GM21619 (cell line): ENCODE results near the gene CPEB1.
"Not testable (repeated sequence)": the region's sequence is repeated elsewhere in the genome, so short reads cannot be mapped to it uniquely, and the experiment has no call there.

Source experiments
- ATAC-seq: cut with Tn5 transposase; IDR thresholded peaks from one replicate; pipeline ENCODE4 v1.9.1; 2021; ENCODE audit not compliant: unreplicated experiment

The CPEB1 gene

DNA sequence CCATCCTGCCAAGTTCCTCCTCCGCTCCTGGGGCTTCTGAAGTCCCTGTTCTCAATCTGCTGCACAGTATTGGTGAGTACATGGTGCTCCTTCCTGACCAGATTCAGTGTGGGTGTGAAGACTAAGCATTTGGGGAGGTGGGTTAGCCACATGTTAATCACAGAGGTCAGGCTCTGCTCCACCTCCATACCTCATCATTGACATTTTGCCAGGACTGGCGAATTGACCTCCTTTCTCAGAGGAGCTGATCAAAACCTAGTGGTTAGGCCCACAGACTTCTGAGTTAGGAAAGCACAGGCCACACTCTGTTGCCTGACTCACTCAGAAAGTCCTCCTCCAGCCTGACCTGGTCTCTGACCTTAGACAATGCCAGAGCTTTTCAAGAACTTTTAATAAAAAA, 98.5 kb downstream of the CPEB1 start:
- no peak for ATAC-seq

DNA sequence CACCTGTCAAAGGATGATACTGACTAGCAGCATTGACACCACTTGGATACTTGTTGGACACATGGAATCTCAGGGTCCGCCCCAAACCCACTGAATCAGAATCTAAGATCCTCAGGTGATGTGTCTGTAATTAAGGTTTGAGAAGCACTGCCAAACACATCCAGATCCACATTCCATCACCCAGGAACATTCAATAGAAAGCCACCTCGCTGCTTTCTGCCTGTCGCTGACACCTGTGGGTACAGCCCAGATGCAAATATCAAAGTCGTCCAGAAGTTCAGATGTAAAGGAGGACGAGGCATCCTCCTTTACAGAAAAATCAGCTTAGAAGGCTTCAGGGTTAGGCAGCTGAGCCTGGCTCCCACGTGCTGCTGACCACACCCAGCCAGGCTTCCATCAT, 101.7 kb downstream of the CPEB1 start:
- no peak for ATAC-seq

DNA sequence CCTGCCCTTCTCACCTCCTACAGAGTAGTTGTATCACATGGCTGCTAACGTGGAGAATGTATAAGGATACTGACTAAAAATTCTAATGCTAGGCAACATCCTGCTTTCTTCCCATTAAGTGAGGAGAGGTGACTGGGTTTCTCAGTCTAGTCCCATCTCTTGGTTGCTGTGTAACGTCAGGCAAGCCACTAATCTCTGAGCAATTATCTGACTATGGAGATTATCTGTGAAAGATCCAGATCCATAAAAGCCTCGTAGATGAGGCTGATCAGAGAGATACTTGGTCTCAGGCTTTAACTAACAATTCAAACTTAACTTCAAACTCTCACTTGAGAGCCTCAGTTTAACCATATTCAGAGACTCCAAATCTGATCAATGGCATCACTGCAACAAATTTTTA, 102.2 kb downstream of the CPEB1 start:
- no peak for ATAC-seq

DNA sequence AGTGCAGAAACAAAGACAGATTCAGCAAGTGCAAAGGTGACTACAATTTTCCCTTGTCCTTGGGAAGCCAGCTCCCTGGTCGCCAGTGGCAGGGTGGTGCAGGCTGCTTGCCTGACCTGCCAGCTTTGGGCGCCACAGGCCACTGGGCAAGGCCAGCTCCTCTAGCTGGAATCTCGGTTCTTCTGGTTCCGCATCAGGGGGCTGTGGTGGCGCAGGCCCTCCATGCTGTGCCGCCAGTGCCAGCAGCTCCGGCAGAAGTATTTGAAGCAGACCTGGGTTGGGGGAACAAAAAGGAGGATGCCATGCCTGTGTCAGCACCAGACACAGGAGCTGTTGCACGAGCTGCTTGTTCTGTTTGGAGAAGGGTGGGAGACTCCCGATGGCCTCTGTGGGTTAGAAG, 102.7 kb downstream of the CPEB1 start:
- no peak for ATAC-seq

DNA sequence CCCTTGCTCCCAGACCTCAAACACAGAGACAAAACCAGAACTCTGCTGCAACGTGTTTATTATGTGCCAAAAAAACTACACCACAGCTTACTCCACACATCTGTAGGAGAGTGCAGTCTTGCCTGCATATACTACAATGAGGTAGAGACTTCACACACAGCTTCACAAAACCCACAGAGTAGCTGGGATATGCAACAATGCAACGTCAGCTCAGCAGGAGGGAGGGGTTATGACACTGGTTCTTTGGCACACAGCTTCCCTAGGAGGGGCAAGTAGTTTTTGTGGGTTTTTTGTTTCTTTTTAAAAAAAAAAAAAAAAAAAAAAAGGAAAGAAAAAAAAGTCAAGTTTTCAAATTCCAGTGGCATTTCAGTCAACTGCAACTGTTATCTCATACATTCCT, 104.0 kb downstream of the CPEB1 start:
- ATAC-seq = no peak

DNA sequence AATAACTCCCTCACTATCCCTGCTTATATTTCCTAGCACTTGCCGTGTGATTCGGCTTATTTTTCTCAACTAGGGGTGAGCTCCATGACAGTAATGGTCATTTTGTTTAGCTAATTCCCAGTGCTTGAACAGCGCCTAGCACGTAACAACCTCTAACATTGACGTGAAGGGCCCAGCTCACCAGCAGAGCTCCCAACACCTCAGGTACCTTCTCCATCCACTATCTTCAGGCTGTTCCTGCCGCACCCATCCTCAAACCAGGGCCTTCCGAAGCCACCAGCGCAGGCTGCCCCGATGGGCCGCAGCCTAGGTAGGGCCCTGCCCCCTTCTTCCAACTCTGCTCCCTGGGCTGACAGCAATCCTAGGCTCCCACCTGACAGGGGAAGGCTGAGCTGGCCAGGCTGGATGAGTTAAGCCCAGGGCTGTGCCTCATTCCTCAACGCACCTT, 106.2 kb downstream of the CPEB1 start:
- ATAC-seq = no peak

DNA sequence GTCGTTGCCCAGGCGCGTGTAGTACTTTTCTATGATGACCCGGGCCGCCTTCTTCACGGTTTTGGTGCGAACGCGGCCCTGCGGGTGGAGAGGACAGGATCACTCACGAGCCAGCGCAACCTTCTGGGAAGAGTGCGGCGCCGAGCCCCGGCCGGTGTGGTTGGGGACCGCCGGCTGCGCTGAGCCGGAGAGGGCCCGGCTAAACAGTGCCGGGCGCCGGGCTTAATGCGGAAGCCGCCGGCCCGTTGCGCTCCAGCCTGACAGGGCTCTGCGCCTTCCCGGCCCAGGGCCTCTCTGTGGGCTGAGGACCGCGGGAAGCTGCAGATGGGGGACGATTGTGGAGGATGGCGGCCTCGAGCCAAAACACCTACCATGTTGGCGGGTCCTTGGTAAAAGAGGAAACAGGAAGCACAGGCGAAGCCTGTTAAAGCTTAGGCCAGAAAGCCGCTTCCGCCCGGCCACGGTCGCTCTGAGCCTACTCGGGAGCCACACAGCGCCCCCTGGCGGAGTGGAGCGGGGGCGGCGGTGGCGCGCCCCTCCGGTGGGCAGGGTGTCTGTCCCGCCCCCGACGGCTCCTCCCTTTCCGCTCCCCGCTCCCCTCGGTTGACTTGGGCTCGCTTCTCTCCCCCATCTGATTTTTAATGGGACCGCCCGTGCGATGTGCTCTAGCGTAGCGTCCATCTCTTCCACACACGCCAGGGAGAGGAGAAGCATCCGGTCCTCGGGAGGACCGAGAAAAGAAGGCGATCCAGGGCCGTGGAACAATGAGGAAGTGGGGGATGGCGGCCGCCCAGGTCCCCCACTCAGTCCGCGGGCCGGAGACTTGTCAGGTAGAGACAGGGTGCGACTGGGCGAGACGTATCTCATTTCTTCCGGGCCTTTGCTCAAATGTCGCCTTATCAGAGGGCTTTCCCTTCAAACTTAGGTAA, 106.8 kb downstream of the CPEB1 start, which contains the start of gene RPS17:
RPS17 (minus strand) TSS at position 403 of the 929 bp plus-strand sequence; CDS start at position 374, 29 bp downstream.
- ATAC-seq = peak; percentile 93

DNA sequence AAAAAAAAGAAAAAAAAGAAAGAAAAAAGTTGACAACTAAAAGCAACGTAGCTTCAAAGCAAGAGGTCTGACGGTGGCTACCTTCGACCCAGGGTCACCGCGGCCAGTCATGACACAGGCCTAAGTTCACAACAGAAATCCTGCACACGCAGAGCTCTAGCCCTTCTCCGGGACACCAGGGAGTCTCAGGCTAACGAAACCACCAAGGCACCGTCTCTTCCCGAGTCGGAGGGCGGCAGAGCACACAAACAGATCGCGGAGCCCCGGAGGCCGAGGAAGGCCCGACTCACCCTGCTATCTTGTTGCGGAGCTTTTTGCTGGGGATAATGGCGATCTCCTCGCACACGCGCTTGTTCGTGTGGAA, 107.5 kb downstream of the CPEB1 start:
- ATAC-seq = no peak

DNA sequence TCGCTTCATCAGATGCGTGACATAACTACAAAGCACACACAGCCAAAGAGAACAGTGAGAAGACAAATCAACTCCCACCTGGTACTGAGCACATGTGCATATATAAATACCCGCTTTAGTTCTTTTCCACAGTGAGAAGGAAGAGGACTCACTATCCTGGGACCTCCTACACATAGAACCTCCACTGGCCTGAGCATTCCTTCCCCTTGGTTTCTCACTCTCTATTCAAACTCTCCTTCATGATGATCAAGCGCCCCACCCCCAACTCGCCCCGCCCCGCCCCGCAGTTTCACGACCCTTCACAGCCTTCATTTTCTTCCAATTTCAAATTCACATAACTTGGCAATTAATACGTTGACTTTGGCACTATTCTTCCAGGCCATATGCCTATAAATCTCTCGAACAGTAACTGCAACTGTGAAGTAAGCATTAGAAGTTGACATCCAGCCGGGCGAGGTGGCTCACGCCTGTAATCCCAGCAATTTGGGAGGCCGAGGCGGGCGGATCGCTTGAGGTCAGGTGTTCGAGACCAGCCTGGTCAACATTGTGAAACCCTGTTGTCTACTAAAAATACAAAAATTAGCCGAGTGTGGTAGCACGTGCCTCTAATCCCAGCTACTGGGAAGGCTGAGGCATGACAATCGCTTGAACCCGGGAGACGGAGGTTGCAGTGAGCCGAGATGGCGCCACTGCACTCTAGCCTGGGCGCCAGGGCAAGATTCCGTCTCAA, 108.0 kb downstream of the CPEB1 start:
- ATAC-seq = no peak

DNA sequence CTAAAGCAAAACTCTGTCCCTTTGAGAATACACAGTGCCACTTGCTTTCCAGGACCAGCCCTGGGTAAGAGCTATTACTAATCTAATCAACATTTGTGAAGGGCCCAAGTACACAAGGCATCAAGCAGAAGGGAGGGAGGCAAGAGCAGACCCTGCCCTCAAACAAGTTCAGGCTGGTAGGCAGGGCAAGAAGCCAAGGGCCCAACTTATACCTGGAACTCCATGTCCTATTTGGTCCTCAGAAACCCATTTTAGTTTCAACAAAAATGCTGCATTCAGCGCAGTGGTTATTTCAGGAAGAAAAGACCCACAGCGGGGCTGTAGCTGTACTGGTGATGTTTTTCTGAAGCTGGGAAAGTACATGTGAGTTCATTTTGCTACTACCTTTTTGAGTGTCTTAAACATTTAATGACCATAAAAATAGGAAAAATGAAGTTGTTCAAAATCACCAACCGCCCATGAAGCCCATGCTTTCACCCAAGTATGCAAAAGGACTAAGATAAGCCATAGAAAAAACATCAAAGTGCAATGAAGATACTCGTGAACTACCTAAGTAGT, 109.7 kb downstream of the CPEB1 start:
- ATAC-seq = no peak

DNA sequence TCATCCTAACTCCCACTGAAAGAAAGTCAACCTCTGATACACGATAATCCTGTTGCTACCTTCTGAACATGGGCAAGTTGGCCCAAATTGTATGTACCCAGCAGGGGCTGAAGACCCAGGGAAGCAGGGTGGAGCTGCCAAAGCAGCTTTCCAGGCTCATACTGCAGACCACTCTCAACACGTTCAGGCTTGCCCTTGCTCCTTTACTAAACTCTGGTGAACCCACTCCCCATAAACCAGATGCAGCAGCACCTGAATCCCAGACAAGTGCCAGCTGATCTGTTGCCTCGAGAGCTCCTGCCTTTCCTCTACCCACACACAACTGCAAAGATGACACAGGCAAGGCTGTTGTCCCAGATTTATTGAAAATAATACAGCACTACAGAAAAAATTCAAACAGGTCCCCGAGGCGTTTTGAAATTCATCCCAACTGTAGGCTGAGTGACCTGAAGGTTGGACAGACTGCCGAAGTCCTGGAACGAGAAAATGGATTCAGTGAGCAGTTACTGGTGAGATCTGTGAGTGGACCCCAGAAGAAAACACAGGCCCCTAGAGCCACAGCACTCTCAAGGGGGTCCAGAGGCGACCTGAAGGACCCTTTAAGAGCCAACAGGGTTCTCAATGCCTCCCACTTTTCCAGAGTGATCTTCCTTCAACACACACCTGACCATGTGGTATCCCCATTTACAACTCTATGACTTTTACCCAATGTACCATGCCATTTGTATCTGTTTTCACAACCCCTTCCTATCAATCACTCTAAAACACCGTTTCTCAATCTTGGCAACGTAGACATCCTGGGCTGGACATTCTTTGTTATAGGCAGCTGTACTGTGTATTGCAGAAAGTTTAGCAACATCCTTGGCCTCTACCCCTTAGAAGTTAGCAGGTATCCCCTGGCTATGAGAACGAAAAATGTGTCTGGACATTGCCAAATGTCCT, 110.5 kb downstream of the CPEB1 start:
- no peak for ATAC-seq

DNA sequence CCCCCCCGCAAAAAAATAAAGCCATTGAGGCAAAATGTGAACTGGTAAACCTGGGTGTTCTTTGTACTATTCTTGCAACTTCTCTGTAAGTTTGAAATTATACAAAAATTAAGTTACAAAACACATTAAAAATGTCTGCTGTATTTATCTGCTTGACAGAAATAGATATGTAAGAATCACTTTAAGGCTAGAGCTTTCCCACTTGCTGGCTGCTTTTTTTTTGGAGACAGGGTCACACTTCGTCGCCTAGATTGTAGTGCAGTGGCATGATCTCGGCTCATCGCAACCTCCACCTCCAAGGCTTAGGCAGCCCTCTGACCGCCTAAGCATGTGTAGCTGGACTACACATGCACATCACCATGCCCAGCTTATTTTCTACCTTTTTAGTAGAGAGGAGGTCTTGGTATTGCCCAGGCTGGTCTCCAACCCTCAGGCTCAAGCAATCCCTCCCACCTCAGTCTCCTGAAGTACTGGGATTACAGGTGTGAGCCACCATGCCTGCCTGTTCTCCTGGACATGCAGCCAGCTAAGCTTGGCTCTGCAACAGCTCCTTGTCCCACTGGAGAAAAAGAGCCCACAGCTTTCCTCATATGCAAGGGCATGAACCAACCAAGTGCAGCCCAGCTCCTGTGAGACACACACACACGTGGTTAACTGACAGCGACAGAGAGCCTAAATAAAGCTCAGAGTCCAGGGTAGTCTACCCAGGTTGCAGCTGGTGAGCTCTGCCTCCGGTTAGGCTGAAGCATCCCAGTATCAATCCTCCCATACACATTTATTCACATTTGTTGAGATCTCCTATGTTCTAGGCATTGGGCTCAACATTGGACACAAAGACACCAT, 111.4 kb downstream of the CPEB1 start:
- ATAC-seq = no peak

DNA sequence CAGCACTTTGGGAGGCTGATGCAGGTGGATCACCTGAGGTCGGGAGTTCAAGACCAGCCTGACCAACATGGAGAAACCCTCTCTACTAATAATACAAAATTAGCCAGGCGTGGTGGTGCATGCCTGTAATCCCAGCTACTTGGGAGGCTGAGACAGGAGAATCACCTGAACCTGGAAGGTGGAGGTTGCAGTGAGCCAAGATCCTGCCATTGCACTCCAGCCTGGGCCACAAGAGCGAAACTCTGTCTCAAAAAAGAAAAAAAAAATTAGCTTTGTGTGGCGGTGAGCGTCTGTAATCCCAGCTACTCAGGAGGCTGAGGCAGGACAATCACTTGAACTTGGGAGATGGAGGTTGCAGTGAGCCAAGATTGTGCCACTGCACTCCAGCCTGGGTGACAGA, 112.0 kb downstream of the CPEB1 start:
- ATAC-seq = not testable (repeated sequence)

DNA sequence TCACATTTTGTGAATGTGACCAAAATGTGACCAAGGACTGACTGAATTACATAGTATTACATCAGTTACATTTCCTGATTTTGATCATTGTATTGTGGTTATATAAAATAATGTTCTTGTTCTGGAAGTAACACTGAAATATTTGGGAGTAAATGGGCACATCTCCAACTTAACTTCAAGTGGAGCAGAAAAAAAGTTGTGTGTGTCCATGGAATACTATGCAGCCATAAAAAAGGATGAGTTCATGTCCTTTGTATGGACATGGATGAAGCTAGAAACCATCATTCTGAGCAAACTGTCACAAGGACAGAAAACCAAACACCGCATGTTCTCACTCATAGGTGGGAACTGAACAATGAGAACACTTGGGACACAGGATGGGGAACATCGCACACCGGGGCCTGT, 112.7 kb downstream of the CPEB1 start:
- not testable (repeated sequence) for ATAC-seq

DNA sequence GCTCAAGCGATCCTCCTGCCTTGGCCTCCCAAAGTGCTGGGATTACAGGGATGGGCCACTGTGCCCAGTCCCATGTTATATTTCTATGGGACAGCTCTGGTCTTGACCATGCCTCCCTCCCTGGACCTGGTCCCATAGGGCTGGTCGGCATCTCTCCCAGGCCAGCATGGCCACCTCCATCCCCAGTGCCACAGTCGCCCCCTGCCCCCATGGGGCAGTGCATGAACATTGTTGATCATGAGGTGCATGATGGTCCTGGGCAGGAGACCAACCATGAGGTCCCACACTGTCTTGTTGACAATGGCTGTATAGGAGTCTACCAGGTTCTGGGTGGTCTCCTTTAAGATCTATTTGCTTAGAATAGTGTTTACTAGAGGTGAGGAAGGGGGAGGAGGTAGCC, 113.4 kb downstream of the CPEB1 start:
- no peak for ATAC-seq

DNA sequence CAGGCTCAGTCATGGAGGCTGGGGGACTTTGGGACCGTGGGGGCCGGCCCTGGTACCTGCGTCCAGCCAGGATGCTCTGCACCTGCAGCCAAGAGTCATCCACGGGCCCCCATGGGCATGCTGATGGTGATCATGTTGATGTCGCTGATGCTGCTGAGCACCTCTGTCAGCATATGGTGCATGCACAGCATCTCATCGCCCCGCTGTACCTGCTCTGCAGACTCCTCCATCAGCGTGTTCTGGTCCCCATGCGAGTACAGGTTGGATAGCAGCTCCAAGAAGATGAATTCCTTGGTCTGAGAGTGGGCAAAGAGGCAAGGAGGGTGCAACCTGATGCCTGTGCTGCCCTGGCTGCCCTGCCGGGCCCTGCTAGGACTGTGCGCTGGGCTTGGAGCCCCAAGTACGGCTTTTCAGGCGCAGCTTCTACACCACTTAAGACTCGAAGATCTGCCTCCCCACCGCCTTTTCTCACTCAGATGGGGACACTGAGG, 114.1 kb downstream of the CPEB1 start:
- no peak for ATAC-seq

DNA sequence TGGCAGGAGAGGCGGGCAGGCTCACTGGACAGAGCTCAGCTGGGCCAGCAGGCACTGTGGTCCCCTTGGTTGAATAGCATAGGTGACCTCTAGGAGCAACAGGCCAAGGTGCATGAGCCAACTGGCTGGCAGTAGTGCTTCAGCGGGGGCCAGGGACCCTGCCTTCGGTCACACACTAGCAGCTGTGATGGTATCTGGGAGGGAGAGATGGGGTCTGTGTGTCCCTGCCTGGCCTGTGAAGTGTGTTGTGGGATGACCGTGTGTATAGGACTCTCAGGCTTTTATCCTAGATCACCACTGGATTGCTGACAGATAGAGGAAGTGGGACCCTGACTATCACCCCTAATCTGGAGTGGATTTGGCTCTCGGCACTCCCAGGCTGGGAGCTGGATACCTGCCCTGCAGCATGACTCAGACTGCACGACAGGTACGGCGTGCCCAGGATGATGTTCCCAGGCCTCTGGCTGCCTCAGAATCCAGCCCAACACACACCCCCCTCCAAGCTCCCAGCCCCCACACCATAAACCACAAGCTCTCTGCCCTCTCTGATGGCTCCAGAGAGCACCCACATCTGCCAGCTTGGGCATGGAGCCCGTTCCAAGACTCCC, 114.7 kb downstream of the CPEB1 start:
- no peak for ATAC-seq

DNA sequence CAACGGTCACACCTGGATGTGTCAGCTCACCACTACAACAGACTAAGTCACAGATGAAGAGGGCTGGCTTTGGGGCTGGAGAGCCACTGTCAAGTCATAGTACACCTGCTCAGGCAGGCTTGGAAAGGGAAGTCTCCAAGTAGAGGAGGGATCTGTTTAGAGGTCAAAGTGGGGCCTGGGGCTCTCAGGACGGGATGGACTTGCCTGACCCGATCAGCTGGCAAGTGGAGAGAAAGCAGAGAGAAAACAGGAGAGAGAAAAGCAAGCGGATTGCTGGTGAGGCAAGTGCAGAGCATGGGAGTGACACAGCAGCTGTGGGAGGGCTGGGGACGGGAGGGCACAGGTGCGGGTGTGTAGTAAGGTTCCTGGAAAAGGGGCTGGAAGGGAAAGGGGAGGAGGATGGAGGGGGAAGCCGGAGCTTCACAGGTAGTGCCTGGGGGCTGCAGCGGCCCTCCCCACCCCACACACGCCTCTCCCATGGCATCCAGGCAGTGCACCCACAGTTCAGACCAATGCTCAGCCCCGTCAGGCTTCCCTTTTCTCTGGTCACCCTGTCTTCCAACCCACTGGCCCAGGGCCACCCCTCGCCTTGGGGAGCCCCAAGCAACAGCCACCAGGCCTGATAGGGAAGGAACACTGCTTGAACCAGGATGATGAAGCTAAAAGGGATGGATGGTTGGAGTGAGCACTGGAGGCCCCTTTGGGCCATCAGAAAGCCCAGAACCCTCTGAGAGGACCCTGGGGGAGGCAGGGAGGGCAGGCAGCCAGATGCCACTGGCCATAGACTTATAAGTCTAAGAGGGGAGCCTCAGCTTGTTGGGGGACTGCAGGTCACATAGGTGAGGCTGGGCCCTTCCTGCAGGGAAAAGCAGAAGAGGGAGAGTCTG, 115.4 kb downstream of the CPEB1 start:
- ATAC-seq = no peak
